GM19328 (cell line): ENCODE measurements around the gene TRERF1.

Source experiments
- ATAC-seq: cut with Tn5 transposase; IDR thresholded peaks from one replicate; pipeline ENCODE4 v1.9.1; 2021; ENCODE audit warnings: mild to moderate bottlenecking, moderate library complexity; ENCODE audit not compliant: unreplicated experiment

Gene TRERF1

DNA sequence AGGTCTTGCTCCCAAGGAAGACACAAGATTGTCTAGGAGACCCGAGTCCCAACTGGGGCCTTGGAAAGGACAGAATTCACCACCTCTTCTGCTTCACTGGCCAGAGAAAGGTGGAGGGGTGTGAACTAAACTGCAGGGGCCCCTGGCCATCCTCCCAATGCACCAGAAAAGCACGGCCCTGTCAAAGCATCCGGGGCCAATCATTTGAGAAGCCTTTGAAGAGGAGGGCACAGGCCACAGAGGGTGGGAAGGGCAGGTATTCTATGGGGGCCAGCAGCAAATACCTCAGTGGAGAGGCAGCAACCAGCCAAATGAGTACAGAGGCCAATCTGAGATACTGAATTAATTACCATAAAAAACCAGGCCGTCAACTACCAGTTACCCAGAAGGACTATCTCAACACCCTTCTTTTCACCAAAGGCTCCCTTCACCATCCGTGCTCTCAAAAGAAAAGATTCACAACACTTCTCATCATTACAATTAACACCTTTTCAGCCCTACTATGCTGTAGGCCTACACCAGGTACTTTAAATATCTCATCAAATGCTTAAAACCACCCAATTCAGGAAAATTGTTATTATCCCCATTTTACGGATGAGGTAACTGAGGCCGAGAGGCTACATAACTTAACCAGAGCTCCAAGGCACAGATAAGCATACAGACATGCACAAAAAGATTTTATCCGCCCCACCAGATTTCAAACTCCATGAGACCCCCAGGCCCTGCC is 50.7 kb downstream of the TRERF1 start:
- no peak for ATAC-seq

DNA sequence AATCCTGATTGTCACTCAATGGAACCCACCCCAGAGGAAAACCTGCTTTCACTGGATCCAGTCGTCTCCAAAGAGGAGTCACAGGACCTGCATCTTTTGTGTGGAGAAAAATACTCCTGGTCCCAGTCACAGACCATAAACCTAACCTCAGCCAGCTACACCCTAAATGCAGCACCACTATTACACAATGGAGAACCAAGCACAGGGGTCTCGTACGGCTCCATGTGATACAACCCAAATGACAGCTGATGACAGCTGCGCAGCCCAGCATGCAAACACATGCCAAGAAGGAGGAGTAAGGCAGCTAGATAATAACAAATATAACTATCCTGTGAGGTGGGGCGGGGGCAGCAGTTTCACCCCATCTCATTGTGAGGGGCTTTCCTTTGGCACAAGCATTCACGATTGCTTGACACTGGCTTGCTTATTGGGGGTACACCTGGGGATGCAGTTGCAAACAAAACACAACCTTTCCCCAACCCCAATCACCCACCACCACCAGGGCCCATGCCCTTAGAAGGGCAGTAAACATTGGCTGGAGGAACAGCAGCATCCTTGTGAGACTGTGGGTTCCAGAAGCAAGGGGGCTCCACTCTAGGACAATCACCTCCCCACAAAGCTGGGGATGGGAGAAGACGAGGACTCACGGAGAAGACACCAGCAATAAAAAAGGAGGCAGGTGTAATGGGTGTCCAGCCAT is 51.5 kb downstream of the TRERF1 start:
- ATAC-seq, result no peak

DNA sequence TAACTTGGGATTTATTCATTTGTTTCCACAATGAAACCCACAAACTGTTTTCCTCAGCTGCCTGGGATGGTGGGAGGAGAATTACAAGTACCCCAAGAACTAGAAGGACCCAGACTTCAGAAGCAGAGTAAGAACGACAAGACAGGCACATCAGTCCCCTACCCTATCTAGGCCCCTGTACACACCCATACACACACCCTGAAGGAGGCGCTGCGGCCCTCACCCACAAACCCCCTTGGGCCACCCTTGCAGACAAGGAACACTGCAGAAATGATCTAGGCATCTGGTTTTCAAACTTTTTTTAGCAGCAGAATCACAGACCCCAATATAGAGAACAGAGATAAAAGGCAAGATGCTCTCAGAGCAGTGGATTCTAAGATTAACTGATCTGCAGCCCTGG is 55.0 kb downstream of the TRERF1 start:
- no peak for ATAC-seq

DNA sequence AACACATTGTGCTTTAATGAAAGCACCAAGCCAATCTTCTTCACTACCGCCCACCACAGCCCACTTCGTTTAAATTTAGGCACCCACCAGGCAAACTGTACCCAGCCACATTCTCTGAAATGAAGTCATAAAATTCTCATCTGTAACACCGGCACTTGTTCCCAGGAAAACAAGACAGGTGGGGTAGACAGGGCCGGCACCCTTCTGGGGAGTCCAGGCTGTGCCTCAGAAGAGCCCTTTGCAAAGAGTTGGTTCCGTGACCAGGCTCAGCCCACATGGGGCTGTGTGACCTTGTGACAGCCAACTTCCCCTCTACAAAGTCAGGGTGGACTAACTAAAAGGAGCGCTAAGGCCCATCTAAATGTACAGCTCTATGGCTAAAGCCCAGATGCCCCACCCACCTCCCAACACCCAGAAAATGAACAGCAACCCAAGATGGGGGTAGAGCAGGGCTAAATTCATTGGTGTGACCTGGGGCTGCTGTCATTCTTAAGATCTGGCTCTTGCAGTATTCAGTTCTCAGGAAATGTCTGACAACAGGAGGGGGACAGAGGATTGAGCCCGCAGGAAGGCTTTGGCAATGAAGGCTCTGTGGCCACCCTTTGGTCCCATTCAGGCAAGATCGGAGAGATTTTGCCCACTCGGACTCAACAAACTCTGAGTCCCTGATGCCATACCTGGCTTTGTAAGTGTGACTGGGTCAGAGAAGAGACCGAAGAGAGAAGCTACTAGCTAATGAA is 56.7 kb downstream of the TRERF1 start:
- no peak for ATAC-seq

DNA sequence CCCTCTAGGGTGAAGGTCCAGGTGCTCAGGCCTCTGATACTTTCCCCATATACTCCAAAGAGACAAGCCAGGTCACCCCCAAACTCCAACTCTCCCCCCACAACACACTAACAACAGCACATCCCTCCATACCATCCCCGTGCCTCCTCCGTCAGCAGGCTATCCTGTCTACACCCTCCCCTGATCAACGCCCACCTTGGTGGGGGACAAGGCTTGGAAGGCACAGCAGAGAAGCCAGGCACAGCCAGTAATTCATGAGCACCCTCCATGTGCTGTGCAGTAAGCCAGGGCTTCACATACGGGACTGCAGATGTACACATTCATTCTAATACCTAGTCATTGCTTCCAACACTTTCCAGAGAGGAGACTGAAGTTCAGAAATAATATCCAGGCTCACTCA is 57.6 kb downstream of the TRERF1 start:
- ATAC-seq, result no peak

DNA sequence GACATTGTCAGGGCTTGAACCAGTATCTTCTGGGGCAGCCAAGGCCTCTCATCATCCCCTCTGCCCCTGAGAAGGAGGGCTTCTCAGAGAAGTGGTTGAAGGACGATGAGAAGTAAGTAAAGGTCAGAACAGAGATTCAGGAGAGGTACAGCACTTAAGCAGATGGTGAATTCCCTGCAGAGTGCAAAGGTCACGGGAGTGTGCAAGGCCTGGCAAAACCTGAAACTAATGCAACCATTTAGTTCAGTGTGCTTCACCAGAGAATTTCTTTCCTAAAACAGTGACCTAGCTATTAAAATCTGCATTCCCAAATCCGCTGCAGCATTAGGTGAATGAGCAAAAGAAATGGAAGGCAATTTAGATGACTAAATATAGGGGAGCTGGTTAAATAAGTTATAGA is 58.4 kb downstream of the TRERF1 start:
- no peak for ATAC-seq

DNA sequence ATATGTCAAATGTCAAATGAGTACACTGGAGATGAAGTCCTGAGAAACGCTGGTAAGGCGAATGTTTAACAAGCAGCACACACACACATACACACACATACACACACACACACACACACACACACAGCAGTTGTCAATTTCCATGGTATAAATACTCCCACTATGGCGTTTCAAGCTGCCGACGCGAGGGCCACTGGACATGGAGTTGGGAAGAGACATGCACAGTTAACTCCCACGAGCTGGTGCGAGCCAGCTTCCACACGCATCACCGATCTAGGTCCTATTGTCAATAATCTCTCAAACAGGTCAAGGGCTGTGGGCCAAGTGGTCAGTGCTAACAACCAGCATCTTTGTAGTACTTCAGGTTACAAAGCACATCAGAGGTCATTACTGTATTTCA is 58.9 kb downstream of the TRERF1 start:
- no peak for ATAC-seq

DNA sequence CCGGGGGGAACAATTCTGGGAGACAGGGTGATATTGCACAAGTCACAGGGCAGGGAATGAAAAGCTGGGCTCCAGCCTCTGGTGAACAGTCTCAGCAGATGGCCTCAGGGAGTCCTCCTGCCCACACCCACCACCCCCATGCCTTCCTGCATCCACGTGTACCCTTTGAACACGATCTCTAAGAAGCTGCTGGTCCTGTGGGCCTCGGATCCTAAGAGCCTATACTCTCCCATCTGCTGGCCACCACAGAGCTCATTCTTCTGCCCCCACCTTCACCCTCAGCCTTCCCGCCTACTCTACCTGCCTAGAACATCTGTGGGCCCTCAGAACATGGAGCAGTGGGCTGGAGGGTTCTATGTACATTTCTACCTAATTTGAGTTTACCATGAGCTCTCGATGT is 60.3 kb downstream of the TRERF1 start:
- ATAC-seq, result no peak

DNA sequence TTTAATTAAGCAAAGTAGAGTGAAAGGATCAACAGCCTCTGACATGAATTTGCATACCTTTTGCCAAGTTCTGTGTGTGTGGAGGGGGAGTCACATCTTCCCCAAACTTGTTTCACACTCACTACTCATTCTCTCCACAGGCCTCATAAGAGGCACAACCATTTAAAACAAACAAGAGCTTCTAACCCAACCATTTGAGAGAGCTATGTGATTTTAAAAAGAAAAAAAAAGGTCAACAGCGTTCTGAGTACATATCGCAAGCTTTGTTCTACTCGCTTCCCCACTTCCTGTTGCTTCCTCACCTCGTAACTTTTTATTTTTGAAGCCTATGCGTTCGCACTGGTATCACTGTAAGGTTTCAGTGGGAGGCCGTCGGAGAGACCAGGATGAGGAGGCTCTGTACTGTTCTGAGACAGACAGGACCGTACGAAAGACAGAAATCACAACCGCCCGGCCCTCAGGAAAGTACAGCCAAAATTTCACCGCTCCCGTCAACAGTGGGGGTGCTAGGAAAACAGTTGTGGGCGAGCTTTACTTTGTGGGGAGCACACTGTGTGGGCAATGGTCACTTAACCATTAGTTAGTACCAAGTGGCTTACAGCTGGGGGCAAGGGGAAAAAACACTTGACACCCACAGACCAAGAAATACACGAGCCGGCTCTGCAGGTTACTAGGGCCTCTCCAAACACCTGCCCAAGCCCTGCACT is 61.3 kb downstream of the TRERF1 start:
- ATAC-seq, result no peak

DNA sequence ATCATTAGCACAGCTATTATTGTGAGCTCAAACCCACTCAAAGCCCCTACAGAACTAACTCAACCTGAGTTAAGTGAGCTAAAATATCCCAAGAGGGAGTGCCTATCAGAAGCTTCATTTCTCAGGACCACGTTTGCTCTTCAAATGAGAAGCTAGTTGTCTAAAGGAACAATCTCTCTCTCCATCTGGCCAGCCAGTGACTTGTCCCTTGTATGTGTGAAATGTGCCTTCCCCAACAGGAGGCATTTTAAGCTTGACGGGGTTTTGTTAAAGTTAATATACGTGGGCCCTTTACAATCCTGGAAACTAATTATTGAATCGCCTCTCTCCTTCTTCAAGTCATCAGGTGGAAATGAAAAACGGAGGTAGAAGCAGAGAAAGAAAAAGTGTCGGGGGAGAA is 62.0 kb downstream of the TRERF1 start:
- no peak for ATAC-seq

DNA sequence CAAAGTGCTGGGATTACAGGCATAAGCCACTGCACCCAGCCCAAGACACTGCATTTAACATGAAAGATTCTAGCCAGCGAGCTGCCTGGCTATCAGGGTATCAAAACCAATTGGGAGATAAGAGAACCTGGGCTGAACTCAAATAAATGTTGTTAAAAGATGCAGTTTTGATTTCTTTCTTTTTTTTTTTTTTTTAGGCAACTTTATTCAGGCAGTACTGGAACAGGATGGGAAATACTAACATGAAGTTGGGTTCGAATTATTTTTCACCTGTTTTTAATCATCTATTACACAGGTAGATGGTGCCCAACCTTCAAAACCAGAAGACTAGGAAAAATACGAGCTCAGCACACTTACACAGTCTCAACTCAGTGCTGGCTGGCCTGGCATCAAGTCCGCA is 63.7 kb downstream of the TRERF1 start:
- no peak for ATAC-seq

DNA sequence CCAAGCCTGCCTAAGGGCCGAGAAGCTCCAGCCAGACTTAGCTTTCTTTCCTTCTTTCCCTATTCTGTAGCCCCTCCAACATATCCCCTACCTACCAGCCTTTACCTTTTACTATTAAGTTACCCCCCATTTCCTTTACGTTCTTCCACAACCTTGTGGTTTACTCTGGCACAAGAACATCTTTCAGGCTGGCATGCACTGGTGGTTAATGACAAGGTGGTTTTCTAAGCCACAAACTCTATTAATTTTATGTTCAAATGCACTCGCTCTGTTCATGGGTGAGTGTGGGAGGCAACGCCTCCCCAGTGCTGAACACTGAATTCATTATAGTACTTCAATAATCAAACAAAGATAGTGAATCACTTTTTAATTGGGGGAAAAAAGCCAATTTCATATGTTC is 64.4 kb downstream of the TRERF1 start:
- no peak for ATAC-seq

DNA sequence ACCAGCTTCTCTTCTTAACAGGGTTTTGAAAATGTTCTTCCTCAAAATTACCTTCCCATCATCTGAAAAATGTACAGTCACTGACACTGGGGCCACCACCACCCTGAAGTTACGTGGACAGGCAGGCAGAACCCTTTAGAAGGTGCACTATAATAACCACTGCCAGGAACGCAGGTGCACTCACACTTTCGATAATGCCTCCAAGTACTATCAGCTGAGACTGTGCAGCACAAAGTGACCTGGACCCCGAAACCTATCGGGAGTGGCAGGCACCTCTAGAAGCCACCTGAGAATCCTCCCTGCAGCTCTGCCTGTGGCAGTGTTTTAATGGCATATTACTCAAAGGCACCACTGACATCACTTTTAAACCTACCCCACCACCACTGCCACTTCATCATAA is 66.4 kb downstream of the TRERF1 start:
- no peak for ATAC-seq

DNA sequence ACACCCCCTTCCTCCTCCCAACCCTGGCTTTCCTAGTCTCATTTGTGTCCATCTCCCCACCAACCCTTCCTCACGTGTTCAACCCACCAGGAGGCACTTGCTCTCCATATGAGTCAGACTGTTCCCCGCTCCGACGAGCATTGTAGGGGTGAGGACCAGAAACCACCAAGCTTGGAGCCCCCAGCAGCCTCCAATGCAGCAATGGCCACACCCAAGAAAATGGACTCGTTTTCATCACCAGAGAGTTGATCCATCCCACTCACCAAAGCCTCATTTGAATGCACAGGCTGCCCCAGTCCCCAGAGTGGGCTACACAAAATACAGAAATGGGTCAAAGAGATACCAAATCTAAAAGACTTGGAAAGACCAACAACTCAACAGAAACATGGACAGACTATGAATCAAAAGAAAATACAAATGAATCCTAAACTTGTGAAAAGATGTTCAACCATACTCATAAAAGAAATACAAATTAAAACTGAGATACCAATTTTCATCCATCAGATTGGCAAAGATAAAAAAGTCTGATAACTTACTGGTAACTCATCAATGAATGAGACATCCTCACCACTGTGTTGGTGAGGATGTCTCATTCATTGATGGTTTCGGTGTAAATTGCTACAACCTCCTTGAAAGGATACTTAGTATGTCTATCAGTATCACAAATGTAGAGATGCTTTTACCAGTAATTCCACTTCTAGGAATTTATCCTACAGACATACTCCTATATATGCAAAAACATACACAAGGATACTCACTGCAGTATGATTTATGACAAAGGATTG is 68.1 kb downstream of the TRERF1 start:
- ATAC-seq, result no peak

DNA sequence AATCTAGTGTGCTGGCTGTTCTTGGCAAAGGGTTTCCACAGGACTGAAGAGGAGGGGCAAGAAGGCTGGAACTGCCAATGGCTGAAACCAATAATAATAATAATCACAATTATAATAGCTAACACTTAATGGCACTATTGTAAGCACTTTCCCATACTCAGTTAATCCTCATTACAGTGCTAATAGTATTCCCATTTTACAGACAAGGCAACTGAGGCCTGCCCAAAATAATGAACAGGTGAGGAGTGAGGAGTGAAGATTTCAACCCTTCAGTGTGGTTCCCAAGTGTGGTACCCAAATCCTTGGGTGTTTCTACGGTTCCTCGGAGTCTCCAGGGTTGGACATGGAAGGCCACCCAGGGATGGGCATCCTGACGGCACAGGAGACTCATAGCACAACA is 69.9 kb downstream of the TRERF1 start:
- no peak for ATAC-seq

DNA sequence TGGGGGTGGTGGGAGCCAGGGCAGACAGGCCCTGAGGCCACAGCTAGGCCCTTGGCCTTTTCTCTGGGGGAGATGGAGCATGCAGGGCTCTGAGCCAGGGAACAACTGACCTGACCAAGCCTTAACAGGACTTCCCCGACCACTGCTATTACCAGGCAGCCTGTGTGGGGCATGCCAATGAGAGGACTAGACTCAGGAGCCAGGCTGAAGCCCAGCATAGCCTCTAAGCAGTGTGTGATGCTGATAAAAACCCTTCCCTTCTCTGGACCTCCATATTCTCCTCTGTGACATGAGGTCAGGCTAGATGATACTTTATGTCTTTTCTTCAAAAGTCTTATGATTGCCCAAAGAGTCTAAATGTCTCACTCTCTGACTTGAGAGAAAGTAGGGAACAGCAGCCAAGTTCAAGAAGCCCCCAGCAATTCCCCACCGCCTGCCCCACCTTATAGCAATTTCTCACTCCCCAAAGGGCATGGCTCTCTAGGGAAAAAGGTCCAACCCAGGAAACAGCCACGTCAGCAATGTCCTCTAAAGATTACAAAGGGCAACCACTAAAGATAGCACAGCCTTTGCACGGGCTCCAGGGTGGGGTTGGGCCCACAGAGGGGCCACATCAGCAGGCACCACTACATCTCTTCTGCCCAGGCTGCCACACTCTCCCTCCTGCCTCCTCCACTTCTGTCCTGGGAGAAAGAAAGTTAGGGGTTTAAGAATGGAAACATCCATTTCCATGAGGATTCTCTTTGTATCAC is 71.3 kb downstream of the TRERF1 start:
- no peak for ATAC-seq

DNA sequence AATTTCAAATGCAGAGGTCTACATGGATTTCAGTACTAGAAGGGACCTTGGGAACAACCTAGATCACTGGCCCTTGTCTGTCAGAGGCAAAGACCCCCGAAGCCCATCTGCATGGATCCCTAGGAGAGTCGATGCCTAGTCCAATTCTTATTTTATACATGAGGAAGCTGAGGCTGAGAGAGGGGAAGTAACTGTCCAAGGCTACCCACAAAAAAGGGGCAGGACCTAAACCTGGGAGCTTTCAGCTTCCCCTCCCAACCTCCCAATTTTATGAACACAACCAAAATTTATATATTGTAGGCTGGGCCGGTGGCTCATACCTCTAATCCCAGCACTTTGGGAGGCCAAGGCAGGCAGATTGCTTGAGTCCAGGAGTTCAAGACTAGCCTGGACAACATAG is 73.2 kb downstream of the TRERF1 start:
- no peak for ATAC-seq

DNA sequence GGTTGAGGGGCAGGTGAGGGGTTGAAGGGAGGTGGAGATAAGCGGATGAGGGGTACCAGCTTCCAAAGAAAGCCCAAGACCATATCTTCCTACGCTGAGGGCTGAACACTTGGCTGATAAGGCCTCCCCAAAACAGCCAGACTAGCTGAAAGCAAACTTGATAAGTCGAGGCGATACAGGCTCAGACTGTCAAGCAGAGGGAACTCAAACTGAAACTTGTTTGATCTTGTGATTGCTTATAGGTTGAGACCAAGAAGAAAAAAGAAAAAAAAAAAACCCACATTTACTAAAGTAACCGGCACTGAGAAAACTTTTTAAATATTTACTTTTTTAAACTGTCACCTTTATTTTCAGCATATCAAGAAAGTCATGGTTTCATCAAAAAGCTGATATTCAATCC is 73.6 kb downstream of the TRERF1 start:
- no peak for ATAC-seq

DNA sequence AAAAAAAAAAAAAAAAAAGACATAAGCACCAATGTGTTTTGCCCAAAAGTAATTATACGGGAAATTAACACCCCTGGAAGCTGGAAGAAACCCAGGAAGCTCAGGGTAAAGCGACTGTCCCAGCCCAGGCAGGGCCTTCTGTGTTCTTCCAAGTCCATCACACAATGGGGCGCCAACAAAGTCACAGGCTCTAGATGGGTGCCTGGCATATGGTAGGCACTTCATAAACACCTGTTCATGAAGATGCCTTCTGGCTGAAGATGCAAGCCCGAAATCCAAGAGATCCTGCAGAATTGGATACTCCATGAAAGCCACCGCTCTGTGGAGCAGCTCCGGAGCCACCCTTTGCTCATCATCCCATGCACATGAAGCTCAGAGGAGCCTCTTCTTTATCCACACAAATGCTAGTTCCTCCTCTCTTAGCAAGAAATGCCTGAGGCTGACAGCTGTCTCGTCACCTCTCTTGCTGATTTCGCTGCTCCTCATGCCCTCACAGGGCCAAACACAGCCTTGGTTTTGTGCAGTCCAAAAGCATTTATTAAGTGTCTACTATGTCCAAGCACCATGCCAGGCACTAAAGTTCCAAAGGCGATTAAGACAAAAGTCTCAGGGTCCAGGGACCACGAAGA is 76.6 kb downstream of the TRERF1 start:
- no peak for ATAC-seq
